Measurements from ENCODE around the gene ECHS1.
"Not testable (repeated sequence)": the region's sequence is repeated elsewhere in the genome, so short reads cannot be mapped to it uniquely, and the experiment has no call there.

ECHS1 gene

DNA sequence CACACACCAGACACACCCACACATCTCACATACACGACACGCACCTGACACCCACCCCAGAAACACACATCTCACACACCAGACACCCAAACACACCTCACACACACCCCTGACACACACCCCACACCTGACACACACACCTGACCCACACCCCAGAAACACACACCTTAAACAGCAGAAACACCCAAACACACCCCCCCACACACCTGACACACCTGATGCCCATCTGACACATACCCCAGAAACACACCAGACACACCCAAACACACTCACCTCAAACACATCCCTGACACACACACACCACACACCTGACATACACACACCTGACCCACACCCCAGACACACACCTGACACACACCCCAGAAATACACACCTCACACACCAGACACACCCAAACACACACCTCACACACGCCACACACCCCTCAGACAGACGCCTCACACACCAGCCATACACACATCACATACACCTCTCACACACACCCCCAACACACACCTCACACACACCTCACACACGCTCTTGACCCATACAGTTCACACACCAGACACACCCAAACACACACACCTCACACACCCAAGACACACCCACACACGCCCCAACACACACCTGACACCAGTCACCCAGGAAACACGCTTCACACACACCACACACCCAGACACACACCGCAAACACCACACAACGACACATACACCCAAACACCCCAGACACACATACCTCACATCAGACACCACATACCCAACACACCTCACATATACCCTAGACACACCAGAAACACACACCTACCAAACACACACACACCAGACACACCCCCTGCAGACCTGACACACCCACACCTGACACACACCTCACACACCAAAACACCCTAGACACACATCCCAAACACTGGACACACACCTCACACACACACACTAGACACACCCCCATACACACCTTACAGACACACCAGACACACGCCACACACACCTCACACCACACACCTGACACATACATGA, 34.8 kb downstream of the ECHS1 start:
- DNase-seq, result no peak

DNA sequence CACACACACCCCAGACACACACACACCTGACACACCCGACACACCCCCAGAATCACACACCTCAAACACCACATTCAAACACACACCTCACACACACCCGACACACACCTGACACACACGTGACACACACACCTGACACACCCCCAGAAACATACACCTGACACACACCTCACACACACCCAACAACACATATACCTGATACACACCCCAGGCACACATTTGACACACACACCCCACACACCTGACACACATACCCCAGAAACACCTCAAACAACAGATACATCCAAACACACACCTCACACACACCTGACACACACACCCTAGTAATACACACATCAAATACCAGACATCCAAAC, 35.8 kb downstream of the ECHS1 start:
- no peak for DNase-seq

DNA sequence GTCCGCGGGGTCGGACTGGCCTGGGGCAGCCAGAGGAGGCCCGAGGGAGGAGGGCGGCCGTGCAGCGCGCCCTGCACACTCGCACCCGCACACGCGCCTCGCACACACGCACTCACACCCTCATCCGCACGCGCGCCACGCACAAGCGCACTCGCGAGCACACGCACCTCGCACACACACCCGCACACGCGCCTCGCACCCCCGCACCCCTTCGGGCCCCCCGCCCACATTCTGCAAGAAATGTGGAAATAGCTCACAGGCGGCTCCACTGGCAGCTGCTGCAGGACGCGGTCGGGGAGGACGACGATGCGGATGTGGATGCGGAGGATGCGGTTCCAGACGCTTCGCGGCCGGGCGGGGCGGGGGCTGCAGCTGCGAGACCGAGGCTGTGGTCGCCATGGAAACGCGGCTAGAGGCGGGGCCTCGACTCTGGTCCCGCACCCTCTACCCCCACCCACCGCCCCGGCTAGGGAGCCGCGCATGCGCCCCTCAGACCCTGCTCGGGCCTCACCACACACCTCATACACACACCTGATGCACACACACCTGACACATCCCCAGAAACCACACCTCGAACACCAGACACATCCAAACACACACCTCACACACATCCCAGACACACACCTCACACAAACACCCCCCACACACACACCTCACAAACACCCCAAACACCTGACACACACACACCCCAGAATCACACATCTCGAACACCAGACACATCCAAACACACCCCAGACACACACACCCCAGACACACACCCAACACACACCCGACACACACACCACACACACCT, 36.4 kb downstream of the ECHS1 start, which contains the start of gene CALY:
CALY (minus strand) TSS at position 320 of the 793 bp plus-strand sequence. CDS start 7,907 bp downstream, outside the sequence.
- peak; percentile 63 to 72 for DNase-seq

DNA sequence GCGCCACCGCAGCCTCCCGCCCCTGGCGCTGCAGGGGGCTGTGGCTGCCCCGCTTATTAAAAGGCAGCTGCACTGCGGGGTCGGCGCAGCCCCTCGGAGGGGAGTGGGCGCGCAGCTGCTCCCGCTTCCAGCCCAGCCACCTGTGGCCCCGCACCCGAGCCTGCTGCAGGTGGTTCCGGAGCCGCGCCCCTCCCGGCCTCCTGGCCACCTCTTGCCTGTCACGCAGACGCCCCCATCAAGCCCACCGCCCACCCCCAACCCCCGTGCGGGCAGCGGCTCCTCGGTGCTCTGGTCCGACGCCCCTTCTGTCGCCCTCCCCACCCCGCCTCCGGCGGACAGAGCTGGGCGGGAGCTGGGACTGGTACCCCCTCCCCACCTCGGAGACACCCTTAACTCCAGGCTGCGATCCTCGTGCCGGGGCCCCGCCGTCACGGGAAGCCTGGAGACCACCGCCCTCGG, 37.0 kb downstream of the ECHS1 start:
- DNase-seq, result no peak

DNA sequence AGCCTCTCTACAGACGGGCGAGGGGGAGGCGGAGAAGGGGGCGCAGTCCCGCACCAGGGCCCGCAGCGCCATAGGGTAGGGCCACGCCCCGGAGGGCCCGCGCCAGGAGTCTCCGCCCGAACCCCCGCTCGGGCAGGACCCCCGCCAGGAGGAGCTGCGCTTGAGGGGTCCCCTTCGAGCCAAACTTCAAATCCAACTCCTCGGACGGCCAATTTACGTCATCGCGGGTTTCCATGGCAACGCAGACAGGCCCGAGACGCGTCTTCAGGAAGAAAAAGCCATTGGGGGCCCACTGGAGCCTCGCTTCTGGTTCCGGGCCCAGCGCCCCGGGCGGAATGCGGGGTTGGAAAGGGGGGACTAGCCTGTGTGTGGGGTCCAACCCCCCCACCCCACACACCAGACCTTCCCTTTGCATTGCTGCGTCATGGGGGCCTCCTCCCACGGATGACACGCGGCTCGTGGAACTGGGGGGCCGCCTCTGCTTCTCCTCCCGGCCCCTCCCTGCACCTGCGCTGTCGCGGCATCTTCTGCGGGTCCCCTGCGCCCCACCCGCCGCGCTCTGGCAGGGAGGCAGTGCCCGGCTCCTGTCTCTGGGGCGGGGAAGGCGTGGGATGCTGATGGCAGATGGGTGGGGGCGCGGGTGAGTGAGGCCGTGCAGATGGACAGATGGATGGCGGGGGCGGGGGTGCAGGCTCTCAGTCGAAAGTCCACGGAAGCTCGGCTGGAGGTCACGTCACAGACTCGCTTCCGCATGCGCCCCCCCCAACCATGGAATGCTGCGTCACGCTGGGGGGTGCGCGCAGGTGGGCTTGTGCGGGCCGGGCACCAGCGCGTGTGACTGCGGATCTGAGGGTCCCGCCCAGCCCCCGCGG, 37.7 kb downstream of the ECHS1 start:
- peak; percentile 79 to 80 for DNase-seq

DNA sequence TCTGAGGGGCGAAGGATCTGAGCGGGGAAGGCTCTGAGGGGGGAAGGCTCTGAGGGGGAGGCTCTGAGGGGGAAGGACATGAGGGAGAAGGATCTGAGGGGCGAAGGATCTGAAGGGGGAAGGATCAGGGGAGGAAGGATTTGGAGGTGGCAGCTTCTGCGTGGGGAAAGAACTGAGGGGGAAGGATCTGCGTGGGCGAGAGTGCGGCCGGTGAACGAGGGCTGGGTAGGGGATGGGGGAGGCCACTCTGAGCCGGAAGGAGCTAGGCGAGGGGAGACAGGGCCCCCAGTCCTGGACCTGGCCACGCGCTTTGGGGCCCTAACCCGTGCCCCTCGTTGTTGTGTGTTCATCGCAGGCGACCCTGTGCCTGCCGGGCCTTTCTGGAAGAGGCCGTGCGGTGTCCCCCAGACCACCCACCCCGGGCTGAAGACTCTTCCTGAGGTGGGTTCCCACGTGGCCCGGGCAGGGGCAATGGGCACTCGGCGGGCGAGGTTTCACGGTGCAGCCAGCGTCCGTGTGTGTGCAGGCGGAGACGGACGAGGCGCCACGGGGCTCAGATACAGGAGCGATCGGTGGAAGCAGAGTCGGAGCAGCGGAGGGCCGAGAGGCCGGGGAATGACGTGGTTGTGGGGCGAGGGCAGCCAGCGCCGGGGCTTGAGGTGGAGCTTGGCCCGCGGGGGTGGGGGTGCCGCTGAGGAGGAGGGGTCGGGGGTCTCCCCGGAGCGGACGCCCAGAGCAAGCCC, 38.5 kb downstream of the ECHS1 start:
- no peak for DNase-seq

DNA sequence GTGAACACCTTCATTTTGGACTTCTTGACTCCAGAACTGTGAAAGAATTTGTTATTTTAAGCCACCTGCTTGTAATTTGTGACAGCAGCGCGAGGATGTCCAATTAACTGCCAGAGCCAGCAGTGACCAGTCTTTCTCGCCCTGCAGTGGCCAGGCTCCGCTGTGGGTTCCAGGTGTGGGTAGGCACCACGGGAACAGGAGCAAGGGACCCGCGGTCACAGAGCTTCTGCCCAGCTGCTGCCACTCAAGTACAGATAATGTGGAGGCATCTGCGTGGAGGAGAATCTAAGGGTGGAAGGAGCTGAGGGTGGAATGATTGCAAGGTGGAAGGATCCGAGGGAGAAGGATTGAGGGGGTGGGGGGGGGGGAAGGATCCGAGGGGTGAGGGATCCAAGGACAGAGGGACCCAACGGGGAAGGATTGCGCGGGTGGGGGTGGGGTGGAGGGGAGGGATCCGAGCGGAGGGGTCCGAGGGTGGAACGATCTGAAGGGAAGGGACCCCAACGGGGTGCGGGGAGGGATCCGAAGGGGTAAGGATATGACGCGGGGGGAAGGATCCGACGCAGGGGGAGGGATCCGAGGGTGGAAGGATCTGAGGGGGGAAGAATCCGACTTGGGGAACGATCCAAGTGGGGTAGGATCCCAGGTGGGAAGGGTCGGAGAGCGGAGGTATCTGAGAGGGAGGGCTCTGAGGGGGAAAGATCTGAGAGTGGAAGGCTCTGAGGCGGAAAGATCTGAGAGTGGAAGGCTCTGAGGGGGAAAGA, 40.0 kb downstream of the ECHS1 start:
- no peak for DNase-seq

DNA sequence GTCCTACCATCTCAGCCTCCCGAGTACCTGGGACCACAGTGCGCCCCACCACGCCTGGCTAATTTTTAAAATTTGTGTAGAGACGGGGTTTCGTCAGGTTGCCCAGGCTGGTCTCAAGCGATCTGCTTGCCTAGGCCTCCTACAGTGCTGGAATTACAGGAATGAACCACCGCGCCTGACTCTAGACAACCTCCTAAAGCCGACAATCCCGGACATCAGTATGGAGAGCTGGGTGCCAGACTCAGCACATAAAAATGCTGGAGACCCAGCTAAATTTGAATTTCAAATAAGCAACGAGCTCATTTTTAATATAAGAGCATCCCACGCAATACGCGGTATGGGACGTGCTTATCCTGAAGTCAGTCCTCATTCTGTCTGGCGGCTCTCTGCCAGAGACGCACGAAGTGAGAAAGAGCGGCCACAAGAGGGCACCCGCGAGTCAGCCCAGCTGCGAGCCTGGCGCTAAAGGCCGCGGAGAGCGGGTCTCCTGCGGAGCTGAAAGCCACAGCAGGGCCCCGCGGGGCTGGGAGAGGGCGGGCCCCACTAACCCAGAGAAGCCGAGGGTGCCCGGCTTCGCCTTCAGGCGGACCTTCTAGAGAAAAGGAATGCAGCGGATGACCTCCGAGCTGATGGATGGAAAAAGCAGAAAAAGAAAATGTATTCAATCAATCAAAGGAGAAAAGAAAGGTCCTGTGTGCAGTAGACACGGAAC, 43.5 kb downstream of the ECHS1 start:
- peak; percentile 91 to 93 for DNase-seq

DNA sequence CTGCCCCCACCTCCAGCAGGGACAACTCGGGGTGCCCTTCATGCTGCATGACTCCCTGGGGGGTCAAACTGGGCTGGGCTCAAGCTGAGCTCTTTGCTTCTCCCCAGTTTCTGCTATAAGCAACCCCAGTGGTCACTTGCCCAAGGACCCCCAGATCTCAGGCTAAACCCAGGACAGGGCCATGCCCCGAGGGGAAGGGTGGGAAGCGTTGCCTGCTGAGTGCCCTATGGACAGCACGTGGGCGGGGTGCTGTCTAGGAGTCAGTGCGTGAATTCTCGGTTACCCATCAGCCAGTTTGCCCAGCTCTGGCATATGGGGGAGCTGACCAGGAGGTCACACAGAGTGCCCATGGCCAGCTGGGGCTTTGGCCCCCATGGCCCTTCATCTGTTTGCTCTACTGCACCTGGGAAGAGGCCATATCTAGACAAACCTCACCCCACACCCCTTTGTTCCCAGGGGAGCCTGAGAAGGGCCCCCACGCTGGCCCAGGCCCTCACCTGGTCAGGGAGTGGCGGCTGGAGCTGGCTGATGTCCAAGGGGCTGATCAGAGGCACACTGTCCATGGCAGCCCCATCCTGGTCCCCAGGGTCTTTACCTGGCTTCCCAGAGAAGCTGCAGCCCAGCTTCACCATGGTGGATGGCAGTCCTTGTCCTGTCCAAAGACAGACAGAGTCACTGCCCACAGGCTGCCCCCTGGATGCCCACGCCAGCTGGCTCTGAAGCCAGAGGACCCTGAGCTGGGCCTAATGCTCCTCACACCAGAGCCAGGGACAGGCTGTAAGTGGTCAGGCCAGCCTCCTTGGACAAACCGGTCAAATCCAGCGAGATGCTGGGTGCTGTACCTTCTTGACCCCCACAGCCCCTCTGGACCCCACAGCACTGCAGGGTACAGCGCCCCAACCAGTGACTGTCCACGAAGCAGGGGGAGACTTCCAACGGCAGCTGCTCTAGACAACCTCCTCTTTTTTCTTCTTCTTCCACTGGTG, 44.5 kb downstream of the ECHS1 start:
- no peak for DNase-seq

DNA sequence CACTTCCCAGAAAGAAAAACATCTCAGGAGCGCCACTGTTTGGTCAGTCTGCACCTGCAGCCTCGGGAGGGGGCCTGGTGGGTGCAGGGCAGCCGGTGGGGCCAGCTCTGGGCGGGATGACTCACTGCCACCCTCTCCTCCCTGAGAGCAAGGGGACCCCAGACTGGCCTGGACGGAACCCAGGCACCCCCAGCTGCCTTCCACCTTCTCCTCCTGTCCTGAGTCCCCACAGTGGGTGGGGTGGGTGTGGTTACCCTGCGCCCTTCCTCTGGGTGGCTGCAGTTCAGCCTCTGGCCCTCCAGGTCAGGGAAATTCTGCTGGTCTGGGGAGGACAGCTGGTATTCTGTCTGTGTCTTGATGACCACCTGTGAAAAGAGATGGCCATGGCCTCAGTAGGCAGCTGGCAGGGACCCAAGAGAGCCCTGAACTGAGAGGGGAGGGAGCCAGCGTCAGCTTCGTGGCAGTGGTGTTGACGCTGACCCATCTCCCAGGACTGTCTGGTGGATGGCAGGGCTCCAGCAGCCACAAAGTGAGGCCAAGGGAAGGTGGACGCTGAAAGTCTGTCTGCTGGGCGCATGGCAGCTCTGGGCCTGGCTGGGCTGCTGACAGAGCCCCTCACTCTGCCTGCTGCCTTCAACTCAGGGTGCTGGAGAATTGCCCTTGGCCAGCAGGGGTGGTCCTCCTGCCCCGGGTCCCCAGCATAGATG, 45.4 kb downstream of the ECHS1 start:
- no peak for DNase-seq

DNA sequence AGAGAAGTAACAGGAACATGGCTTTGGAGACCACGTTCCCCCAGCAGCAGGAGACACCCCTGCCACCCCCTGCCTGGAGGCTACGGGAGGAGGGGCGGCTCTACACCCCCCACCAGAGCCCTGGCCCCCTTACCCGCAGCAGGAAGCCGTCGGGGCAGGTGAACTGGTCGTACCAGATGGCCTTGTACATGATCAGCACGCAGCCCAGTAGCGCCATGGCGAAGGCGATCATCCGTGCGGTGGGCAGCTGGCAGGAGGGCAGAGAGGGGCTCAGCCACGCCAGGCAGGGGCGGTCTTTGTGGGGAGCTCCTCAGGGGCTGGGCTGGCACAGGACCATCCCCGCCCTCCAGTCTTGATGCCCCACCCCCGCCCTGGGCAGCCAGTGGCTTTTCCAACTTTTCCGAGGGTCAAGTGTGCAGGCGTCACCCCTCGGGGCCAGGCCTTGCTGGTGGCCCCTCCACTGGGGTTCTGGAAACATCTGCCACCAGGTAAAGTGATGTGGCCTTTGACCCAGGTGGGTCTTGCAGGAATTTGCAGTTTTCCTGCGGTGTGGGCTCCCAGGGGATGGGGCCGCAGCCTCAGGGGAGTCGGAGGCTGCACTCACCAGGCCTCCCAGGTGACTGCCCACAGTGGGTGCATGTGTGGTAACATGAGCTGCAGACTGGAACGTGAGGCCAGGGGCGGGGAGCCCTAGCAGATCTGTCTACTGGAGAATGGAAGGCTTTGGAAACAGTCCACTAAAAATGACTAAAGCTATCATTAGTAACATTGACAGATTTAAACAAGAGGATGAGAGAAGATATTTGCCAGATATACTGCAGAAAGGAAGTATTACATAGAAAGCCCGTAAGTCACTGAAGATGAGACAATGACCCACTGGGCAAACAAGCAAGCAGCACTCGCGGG, 46.2 kb downstream of the ECHS1 start:
- no peak for DNase-seq

DNA sequence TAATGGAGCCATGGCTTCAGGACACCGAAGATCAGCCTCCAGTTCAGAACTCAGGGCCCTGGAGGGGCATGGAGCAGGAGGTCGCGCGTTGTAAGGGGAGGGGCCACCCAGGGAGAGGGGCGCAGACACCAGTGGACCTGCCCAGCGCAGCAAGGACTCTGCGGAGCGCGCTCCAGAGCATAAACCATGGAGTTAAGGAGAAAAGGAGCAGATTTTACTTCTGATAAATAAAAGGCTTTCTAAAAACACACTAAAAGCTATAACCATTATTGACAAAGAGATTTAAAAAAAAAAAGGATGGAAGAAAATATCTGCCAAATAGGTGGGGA, 47.0 kb downstream of the ECHS1 start:
- no peak for DNase-seq

DNA sequence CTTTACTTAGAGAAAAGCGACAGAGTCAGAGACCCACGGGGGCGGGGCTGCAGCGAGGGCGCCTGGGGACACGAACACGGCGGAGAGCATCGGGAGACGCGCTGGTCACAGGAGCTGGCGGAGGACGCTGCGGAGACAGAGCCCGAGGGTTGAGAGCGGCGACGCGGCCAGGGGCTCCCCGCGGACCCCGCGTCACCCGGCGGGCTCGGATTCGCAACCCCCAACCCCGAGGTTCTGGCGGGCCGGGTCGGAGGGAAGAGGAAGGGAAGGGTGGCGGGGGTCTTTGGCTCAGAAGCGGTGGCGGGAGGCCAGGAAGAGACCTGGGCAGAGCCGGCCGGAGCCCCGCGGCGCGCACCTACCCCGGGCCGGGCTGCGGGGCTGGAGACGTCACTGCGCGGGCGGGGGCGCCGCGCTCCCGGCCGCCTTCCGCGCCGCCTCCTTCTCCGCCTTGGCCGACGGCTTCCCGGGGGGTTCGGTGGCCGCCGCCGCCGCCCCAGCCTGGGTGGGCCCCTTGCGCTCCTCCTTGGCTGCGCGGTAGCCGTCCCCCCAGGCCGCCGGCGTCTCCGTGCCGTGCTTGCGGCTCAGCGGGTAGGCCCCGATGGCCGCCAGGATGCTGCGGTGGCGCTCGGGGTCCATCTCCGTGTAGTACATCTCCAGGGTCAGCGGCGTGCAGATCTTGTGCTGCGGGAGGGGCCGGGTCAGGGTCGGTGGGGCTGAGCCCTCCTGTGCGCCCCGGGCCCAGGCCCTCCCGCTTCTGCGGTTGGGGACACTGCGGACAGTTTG, 47.5 kb downstream of the ECHS1 start:
- no peak for DNase-seq

DNA sequence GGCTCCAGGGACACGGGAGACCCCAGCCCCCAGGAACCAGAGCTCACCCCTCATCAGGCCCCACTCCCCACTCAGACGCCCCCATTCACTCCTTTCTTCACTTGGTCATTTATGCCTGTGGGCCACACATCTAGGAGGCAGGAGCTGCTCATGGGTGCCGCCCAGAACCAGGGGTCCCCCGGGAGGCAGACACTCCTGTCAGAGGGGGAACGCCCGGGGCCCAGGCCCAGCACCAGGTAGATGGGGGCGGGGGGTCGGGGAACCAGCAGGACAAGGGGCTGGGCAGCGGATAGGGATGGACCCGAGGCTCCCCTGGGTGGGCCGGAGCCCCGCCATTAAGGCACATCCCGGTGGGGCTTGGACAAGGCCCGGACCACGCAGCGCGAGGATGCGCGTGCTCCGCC, 48.3 kb downstream of the ECHS1 start:
- DNase-seq, result no peak

DNA sequence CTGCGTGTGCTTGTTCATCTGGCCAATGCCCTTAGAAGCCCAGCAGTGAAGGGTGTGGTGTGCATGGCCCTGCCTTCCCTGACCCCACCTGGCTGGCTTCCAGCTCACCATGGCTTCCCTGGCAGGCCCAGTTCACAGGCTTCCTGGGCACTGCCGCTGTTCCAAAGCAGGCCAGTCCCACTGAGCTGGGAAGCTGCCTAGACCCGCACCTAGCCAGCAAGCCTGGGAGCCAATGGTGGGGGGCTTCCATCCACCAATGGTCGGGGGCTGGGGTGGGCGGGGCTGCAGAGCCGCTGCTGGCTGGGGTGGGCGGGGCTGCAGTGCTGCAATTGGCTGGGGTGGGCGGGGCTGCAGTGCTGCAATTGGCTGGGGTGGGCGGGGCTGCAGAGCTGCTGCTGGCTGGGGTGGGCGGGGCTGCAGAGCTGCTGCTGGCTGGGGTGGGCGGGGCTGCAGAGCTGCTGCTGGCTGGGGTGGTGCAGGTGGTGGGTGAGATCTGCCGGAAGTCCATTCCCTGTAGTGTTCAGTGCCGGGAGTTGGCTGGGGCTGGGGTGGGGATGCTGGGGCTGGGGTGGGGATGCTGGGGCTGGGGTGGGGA, 48.9 kb downstream of the ECHS1 start:
- DNase-seq, result peak; percentile 67 to 79

DNA sequence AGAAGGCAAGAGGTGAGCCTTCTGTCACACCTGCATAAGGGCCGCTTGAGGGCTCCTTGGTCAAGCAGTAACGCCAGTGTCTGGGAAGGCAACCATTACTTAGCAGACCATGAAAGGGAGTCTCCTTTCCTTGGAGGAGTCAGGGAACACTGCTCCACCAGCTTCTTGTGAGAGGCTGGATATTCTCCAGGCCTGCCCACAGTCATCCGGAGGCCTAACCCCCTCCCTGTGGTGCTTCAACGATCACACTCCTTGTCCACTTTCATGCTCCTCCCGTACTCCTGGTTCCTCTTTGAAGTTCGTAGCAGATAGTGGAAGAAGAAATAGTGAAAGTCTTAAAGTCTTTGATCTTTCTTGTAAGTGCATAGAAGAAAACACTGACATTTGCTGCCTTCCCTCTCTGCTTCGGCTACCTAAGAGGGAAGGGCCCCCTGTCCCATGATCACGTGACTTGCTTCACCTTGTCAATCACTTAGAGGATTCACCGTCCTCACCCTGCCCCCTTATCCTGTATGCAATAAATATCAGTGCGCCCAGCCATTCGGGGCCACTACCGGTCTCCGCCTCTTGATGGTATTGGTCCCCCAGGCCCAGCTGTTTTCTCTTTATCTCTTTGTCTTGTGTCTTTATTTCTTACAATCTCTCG, 51.0 kb downstream of the ECHS1 start:
- DNase-seq, result not testable (repeated sequence)

Data from activated T-cell treated with anti-CD3 and anti-CD28 coated beads, Interleukin-2, amount 50 U/mL, for 48 hours (primary cell).